ENCODE results near the gene RPS10. TPM values are rescaled to one million over a fixed set of nuclear protein-coding genes. Genes with fewer than 3 reads are reported as not detected.
A peak's percentile ranks its signal among the peaks of the same experiment; 100 is the strongest.

Gene RPS10
- total RNA-seq (1,295 and 1,416 TPM in 2 replicates), polyA plus RNA-seq (5,496 and 6,036 TPM in 2 replicates), polyA minus RNA-seq (1,263 and 1,381 TPM in 2 replicates), Bru-seq, nascent RNA (percentile 97 among the genes with signal in this experiment), BruChase-seq, experiment 1, labeled RNA remaining after a 6-hour chase (percentile 94 among the genes with signal in this experiment), BruChase-seq, experiment 2, labeled RNA remaining after a 2-hour chase (percentile 92 among the genes with signal in this experiment)
- polyA plus RNA-seq (2011; cell fraction: cytosol; rRNA removed): 5,042 and 6,173 TPM in 2 replicates
- polyA plus RNA-seq (2011; cell fraction: nucleus; rRNA removed): 1,206 and 1,299 TPM in 2 replicates
- polyA plus RNA-seq (2012): 2,319 and 2,342 TPM in 2 replicates
- polyA minus RNA-seq (2011; cell fraction: cytosol; rRNA and poly(A)+ RNA removed): 837 TPM
- polyA minus RNA-seq (2011; cell fraction: nucleus; rRNA and poly(A)+ RNA removed): 112 TPM in 2 replicates
- long read RNA-seq, transcript RPS10-209 (6 exons, 588 nt): major isoform, 746 of 1,122 reads
- long read RNA-seq, transcript RPS10-206 (6 exons, 781 nt): minor isoform, 236 of 1,122 reads
- long read RNA-seq, partial matches to known transcripts: 132 of 1,122 reads
- long read RNA-seq, other reads (novel, unspliced or antisense): 5 of 1,122 reads

- intact Hi-C loops (cut with micrococcal nuclease): loop anchor here (1.0 kb wide), 1 partner anchor 184 kb away; no protein-coding TSS in a partner anchor
- TSS peak; percentile 55 for BruUV-seq (replicated peaks)
- H3K4me1 ChIP-seq (ENCODE audit: control insufficient read depth, extremely low read depth, insufficient read depth, low read length): peaks cover 15% of the 10 kb centered on the region
- peak within 1 kb of the TSS; percentile 92 for H3K4me2 ChIP-seq (ENCODE audit: insufficient read depth, low read length)
- DNase-seq (ENCODE audit: low read depth, low spot score): peak; percentile 96
- ChIA-PET POLR2A (interaction anchor here (0.5 to 1.3 kb wide), 10 partner anchors 9 to 1819 kb away, joined by 3 to 8 read pairs (median 3); partner anchors contain the start of genes ILRUN and NUDT3), CTCF (interaction anchor here (0.8 to 3.3 kb wide), 8 partner anchors 11 to 262 kb away, joined by 3 to 20 read pairs (median 14); no protein-coding TSS in a partner anchor)
- FAIRE-seq: peak; percentile 99
- H3K9ac ChIP-seq (replicated peaks; ENCODE audit: extremely low read depth, insufficient read depth, low read length): peak within 1 kb of the TSS; percentile 93
- no peaks in the 10 kb centered on the region for H3K9me1 ChIP-seq (replicated peaks; ENCODE audit: control insufficient read depth, extremely low read depth, insufficient read depth, low read length)
- TF ChIP-seq POLR2A (IDR thresholded peaks at IDR 0.05; ENCODE audit: low read depth, low read length): peak; percentile 91
- TF ChIP-seq MYC (IDR thresholded peaks at IDR 0.05; ENCODE audit: low read depth, low read length): peak; percentile 78
- TF ChIP-seq EZH2 (IDR thresholded peaks at IDR 0.05; ENCODE audit: borderline replicate concordance, low read depth, low read length, severe bottlenecking): no peak
- no peak for TF ChIP-seq FOS (IDR thresholded peaks at IDR 0.05; ENCODE audit: borderline replicate concordance, insufficient read depth, low read length)
- TF ChIP-seq, protein P1, sequence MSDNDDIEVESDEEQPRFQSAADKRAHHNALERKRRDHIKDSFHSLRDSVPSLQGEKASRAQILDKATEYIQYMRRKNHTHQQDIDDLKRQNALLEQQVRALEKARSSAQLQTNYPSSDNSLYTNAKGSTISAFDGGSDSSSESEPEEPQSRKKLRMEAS (IDR thresholded peaks at IDR 0.05; ENCODE audit: insufficient read depth, insufficient read length): no peak
- TF ChIP-seq POLR2AphosphoS5 (IDR thresholded peaks at IDR 0.05; ENCODE audit: insufficient read depth, low read depth, low read length): peak; percentile 95
- H3K9me3 ChIP-seq (replicated peaks; ENCODE audit: control insufficient read depth, insufficient read depth, low read length): no peaks in the 10 kb centered on the region
- no peaks in the 10 kb centered on the region for H4K20me1 ChIP-seq (replicated peaks; ENCODE audit: control insufficient read depth, extremely low read depth, insufficient read depth, low read length)
- H3K36me3 ChIP-seq (ENCODE audit: control insufficient read depth in 2 of 2, extremely low read depth in 1 of 2, insufficient read depth in 2 of 2, low read length in 2 of 2): peaks cover 17 to 24% of the 10 kb centered on the region in 2 experiments
- peak within 1 kb of the TSS; percentile 79 for H3K27ac ChIP-seq (ENCODE audit: insufficient read depth, low read depth, low read length)
- H3K79me2 ChIP-seq (ENCODE audit: control insufficient read depth, insufficient read depth, low read length): peaks cover 49% of the 10 kb centered on the region
- H2AFZ ChIP-seq (ENCODE audit: low read depth, low read length): peak within 1 kb of the TSS; percentile 80
- H3K4me3 ChIP-seq (replicated peaks in 1 of 3; ENCODE audit: insufficient read depth in 1 of 3, low read depth in 1 of 3, low read length in 3 of 3): peak within 1 kb of the TSS; percentile 66 to 95 (median 90)
- H3K27me3 ChIP-seq (ENCODE audit: control insufficient read depth in 2 of 2, insufficient read depth in 2 of 2, low read length in 2 of 2): no peaks in the 10 kb centered on the region
- dilution Hi-C loops (cut with MboI; ENCODE audit: extremely low pct_ligation_motif_present, low sequenced_read_pairs): no loop called here
Observed at GRCh38 chr6:34425498-34426410, at the start of gene RPS10. Gene RPS10, minus strand, starts transcription at chr6:34426069. Its CDS starts 848 bp downstream, at chr6:34425221.

Data from endothelial cell of umbilical vein (primary cell).